Astrocyte of the cerebellum (primary cell): ENCODE data around the gene CFAP74.
"Not testable (repeated sequence)": the region's sequence is repeated elsewhere in the genome, so short reads cannot be mapped to it uniquely, and the experiment has no call there.

Experiments used
- DNase-seq: peaks from one replicate; pipeline ENCODE4 v3.0.0-alpha.2; 2011; ENCODE audit warnings: low read depth
- H3K4me3 ChIP-seq: 2 replicates; pipeline ENCODE4 v1.5.1; 2011; ENCODE audit warnings: mild to moderate bottlenecking, low read depth, low read length, moderate library complexity
- in situ Hi-C: cut with HindIII; loops from 2 replicates; pipeline ENCODE4 v1.10.0; 2017; ENCODE audit warnings: low sequenced_read_pairs
- TF ChIP-seq, protein P1 (sequence below): IDR thresholded peaks from 2 replicates; pipeline ENCODE4 v1.5.1; 2012; ENCODE audit warnings: low read length, low read depth, moderate library complexity, mild to moderate bottlenecking; ENCODE audit errors: missing control alignments

The CFAP74 gene

DNA sequence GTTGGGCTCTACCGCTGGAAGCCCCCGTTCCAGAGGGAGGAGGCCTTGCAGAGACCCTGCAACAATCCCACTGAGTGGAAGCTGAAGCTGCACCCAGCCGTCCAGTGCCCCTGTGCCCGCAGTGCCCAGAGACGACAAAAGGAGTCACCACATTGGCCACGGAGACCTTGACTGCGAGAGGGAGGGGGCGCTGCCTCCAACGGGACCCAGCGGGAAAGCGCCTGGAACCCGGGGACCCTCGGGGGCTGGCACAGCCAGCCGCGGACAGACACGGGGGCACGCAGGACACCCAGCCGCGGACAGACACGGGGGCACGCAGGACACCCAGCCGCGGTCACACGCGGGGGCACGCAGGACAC, 22.5 kb downstream of the CFAP74 start:
- in situ Hi-C loops, result no loop called here
- TF ChIP-seq, protein P1, sequence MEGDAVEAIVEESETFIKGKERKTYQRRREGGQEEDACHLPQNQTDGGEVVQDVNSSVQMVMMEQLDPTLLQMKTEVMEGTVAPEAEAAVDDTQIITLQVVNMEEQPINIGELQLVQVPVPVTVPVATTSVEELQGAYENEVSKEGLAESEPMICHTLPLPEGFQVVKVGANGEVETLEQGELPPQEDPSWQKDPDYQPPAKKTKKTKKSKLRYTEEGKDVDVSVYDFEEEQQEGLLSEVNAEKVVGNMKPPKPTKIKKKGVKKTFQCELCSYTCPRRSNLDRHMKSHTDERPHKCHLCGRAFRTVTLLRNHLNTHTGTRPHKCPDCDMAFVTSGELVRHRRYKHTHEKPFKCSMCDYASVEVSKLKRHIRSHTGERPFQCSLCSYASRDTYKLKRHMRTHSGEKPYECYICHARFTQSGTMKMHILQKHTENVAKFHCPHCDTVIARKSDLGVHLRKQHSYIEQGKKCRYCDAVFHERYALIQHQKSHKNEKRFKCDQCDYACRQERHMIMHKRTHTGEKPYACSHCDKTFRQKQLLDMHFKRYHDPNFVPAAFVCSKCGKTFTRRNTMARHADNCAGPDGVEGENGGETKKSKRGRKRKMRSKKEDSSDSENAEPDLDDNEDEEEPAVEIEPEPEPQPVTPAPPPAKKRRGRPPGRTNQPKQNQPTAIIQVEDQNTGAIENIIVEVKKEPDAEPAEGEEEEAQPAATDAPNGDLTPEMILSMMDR, result no peak
- H3K4me3 ChIP-seq, result no peak overlapping the region
- no peak for DNase-seq

DNA sequence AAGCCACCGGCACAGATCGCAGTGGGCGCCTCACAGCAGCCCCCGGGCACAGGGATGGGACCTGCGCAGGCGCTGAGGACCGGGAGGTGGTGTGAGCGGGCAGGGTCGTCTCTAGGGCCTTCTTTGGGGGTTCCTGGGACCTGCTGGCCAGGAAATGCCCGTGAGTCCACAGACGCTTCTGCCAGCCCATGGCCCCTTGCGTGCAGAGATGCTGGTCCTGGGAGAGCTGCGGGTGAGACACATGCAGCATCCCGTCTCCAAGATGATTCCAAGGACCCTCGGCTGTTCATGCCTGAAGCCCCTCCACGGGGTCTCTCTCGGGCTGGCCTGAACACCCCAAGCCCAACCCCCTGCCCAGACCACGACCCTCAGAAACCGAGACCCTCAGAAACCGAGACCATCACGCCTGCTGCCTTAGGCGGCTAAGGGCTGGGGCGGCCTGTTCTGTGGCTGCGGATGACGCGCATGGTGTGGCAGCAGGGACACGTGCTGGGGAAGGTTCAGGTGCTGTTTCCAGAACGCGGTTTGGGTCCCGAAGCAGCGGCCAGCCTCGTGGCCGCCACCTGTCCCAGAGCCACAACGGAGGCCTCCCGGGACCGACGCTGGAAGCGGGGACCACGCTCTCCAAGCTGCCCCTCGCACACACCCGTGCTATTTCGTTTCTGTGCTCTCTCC, 23.0 kb downstream of the CFAP74 start:
- no peak overlapping the region for H3K4me3 ChIP-seq
- in situ Hi-C loops, result no loop called here
- DNase-seq, result no peak
- TF ChIP-seq, protein P1, result no peak

DNA sequence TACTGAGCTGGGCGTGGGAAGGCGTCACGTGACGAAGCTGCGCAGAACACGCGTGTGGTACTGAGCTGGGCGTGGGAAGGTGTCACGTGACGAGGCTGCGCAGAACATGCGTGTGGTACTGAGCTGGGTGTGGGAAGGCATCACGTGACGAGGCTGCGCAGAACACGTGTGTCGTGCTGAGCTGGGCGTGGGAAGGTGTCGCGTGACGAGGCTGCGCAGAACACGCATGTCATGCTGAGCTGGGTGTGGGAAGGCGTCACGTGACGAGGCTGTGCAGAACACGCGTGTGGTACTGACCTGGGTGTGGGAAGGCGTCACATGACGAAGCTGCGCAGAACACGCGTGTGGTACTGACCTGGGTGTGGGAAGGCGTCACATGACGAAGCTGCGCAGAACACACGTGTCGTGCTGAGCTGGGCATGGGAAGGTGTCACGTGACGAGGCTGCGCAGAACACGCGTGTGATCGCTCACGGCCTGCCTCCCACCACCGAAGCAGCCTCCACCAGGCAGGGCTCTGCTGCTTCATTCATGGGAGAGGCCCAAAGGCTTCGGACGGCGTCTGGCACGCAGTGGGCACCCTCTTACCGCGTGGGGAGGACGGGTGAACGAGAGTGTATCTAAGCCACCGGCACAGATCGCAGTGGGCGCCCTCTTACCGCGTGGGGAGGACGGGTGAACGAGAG, 24.0 kb downstream of the CFAP74 start:
- in situ Hi-C loops, result no loop called here
- TF ChIP-seq, protein P1, result no peak
- no peak for DNase-seq
- no peak overlapping the region for H3K4me3 ChIP-seq

DNA sequence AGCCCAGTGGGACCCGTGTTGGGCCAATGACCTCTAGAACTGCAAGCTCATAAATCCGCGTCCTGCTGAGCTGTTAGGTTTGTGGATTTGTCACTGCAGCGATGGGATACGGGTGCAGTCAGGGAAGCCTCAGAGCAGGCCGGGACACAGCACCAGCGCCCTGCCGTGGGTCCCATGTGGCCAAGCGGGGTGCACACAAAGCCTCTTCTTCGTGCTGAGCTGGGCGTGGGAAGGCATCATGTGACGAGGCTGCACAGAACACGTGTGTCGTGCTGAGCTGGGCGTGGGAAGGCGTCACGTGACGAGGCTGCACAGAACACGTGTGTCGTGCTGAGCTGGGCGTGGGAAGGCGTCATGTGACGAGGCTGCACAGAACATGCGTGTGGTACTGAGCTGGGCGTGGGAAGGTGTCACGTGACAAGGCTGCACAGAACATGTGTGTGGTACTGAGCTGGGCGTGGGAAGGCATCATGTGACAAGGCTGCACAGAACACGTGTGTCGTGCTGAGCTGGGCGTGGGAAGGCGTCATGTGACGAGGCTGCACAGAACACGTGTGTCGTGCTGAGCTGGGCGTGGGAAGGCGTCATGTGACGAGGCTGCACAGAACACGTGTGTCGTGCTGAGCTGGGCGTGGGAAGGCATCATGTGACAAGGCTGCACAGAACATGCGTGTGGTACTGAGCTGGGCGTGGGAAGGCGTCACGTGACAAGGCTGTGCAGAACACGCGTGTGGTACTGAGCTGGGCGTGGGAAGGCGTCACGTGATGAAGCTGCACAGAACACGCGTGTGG, 24.7 kb downstream of the CFAP74 start:
- DNase-seq, H3K4me3 ChIP-seq, in situ Hi-C loops: not testable (repeated sequence)

DNA sequence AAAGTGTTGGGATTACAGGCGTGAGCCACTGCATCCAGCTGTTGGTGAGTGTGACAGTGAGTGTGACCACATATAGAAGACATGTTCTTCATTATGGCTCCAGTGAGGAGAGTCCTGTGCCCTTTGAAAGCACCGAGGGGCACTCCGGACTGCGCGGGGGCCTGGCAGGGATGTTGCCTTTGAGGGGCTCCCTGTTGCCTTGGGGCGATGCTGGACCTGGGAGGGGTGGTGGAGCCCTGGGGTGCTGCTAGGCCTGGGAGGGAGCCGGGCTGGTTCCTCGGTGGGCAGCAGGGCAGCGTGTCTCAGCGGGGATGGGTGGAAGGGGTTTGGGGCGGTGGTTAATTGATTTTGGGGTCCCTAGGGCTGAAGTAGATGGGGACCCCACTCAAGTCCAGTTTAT, 25.5 kb downstream of the CFAP74 start:
- TF ChIP-seq, protein P1, result no peak
- no peak for DNase-seq
- in situ Hi-C loops, result no loop called here
- no peak overlapping the region for H3K4me3 ChIP-seq

DNA sequence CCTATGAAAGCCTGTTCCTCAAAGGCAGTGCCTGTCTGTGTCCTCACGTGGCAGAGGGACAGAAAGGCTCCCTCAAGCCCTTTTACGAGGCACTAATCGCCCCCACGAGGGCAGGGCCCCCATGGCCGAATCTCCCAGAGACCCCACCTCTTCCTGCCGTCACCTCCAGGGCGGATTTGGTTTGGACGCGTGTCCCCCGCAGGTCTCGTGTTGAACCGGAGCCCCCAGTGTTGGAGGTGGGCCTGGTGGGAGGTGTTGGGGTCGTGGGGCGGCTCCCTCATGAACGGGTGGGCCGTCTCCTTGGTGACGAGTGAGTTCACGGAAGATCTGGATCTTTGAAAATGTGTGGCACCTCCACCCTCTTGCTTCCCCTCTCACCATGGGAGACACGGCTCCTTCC, 27.6 kb downstream of the CFAP74 start:
- TF ChIP-seq, protein P1, result no peak
- H3K4me3 ChIP-seq, result no peak overlapping the region
- no peak for DNase-seq
- in situ Hi-C loops, result no loop called here

DNA sequence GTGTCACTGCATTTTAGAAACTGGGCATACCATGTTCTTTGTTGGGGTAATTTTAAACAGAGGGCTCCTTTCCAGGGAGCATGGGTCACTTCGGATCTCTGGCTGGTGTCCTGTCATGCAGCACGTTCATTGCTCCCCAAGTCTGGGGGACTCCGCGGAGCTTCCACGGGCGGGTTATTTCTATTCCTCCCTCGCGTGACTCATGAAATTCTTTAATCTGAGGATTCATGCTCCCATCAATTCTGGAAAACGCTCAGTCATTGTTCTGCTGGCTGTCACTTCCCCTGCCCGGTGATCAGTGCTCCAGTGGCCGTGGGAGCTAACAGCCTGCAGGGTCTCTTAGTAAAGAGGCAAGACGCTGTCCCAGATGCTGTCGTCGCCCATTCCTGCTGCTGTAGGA, 28.1 kb downstream of the CFAP74 start:
- no peak for DNase-seq
- H3K4me3 ChIP-seq, result no peak overlapping the region
- TF ChIP-seq, protein P1, result no peak
- in situ Hi-C loops, result no loop called here
